WTC11 (cell line): ENCODE results near the gene MTHFD2. TPM values are rescaled to one million over a fixed set of nuclear protein-coding genes. Genes with fewer than 3 reads are reported as not detected.
"Not testable (repeated sequence)": the region's sequence is repeated elsewhere in the genome, so short reads cannot be mapped to it uniquely, and the experiment has no call there.

Experiments
- ATAC-seq: fragments of 200-7000 bp; cut with Tn5 transposase; 2 replicates; pipeline ENCODE4 v1.10.0; 2021; ENCODE audit warnings: mild to moderate bottlenecking, moderate library complexity
- CTCF ChIA-PET: fragments of 300-600 bp; sonication (Branson Sonifier 250); formaldehyde crosslinking; loops from one replicate; lab custom pipeline; 2021; ENCODE audit warnings: antibody characterized with exemption; lab: Charles Lee
- POLR2A ChIA-PET: fragments of 350-600 bp; sonication (Branson Sonifier 250); formaldehyde crosslinking; loops from one replicate; lab custom pipeline; 2021; ENCODE audit warnings: antibody characterized with exemption; lab: Charles Lee
- DNase-seq: peaks from one replicate; pipeline ENCODE4 v3.0.0; 2021; ENCODE audit warnings: low spot score
- H3K27ac Mint-ChIP-seq: 2 replicates; pipeline ENCODE4 v1.8.0; 2021; ENCODE audit warnings: mixed read lengths
- H3K27me3 Mint-ChIP-seq: 2 replicates; pipeline ENCODE4 v1.8.0; 2021; ENCODE audit warnings: low read depth, mild to moderate bottlenecking, moderate library complexity, mixed read lengths
- H3K36me3 Mint-ChIP-seq: 2 replicates; pipeline ENCODE4 v1.8.0; 2021; ENCODE audit warnings: mixed read lengths
- H3K4me1 Mint-ChIP-seq: 2 replicates; pipeline ENCODE4 v1.8.0; 2022; ENCODE audit warnings: mixed read lengths
- H3K4me3 Mint-ChIP-seq: 2 replicates; pipeline ENCODE4 v1.8.0; 2021; ENCODE audit warnings: mild to moderate bottlenecking, moderate library complexity, mixed read lengths
- H3K9me3 Mint-ChIP-seq: 2 replicates; pipeline ENCODE4 v1.8.0; 2021; ENCODE audit warnings: mixed read lengths
- AFF4 ChIP-seq: sonication (generic); formaldehyde crosslinking; IDR thresholded peaks from 2 replicates; pipeline ENCODE4 v1.8.1; 2023; ENCODE audit warnings: mild to moderate bottlenecking, missing genetic modification reagents, borderline replicate concordance
- ARID4B ChIP-seq: sonication (generic); formaldehyde crosslinking; IDR thresholded peaks from 2 replicates; pipeline ENCODE4 v1.8.0; 2023; ENCODE audit warnings: missing genetic modification reagents, mild to moderate bottlenecking, borderline replicate concordance
- ATF6 ChIP-seq: sonication (generic); formaldehyde crosslinking; IDR thresholded peaks from 2 replicates; pipeline ENCODE4 v1.8.1; 2023; ENCODE audit warnings: mild to moderate bottlenecking, missing genetic modification reagents
- CREM ChIP-seq: sonication (generic); formaldehyde crosslinking; IDR thresholded peaks from 2 replicates; pipeline ENCODE4 v1.8.1; 2022; ENCODE audit warnings: mild to moderate bottlenecking, missing genetic modification reagents, moderate library complexity
- ELF4 ChIP-seq: sonication (generic); formaldehyde crosslinking; IDR thresholded peaks from 2 replicates; pipeline ENCODE4 v1.8.1; 2022; ENCODE audit warnings: low read depth, mild to moderate bottlenecking, moderate library complexity, missing genetic modification reagents
- GABPB1 ChIP-seq: sonication (generic); formaldehyde crosslinking; IDR thresholded peaks from 2 replicates; pipeline ENCODE4 v1.8.1; 2023; ENCODE audit warnings: mild to moderate bottlenecking, missing genetic modification reagents
- GRHL2 ChIP-seq: fragments of 250-450 bp; sonication (Bioruptor Pico); IDR thresholded peaks from 2 replicates; pipeline ENCODE4 v1.8.0; 2022; ENCODE audit warnings: mild to moderate bottlenecking, moderate library complexity; ENCODE audit not compliant: insufficient replicate concordance, severe bottlenecking
- JAZF1 ChIP-seq: fragments of 250-450 bp; sonication (Bioruptor Pico); IDR thresholded peaks from 2 replicates; pipeline ENCODE4 v1.9.0; 2021; ENCODE audit warnings: moderate library complexity, mild to moderate bottlenecking, inconsistent platforms
- MAX ChIP-seq: sonication (generic); formaldehyde crosslinking; IDR thresholded peaks from 2 replicates; pipeline ENCODE4 v1.8.0; 2022; ENCODE audit warnings: mild to moderate bottlenecking, missing genetic modification reagents
- OVOL2 ChIP-seq: fragments of 250-450 bp; sonication (Bioruptor Pico); IDR thresholded peaks from 2 replicates; pipeline ENCODE4 v1.9.0; 2021; ENCODE audit warnings: mild to moderate bottlenecking, borderline replicate concordance
- PRRX2 ChIP-seq: fragments of 250-450 bp; sonication (Bioruptor Pico); IDR thresholded peaks from 2 replicates; pipeline ENCODE4 v1.8.0; 2021; ENCODE audit warnings: mild to moderate bottlenecking
- SMAD3 ChIP-seq: sonication (generic); formaldehyde crosslinking; IDR thresholded peaks from 2 replicates; pipeline ENCODE4 v1.8.0; 2022; ENCODE audit warnings: missing genetic modification reagents, mild to moderate bottlenecking, borderline replicate concordance
- SMAD4 ChIP-seq: sonication (generic); formaldehyde crosslinking; IDR thresholded peaks from 2 replicates; pipeline ENCODE4 v1.8.0; 2022; ENCODE audit warnings: mild to moderate bottlenecking, missing genetic modification reagents
- SOX15 ChIP-seq: fragments of 250-450 bp; sonication (Bioruptor Pico); IDR thresholded peaks from 2 replicates; pipeline ENCODE4 v1.9.0; 2021; ENCODE audit warnings: mild to moderate bottlenecking
- ZBTB21 ChIP-seq: sonication (generic); formaldehyde crosslinking; IDR thresholded peaks from 2 replicates; pipeline ENCODE4 v1.8.1; 2023; ENCODE audit warnings: mild to moderate bottlenecking, missing genetic modification reagents, borderline replicate concordance
- ZNF121 ChIP-seq: sonication (generic); formaldehyde crosslinking; IDR thresholded peaks from 2 replicates; pipeline ENCODE4 v1.8.0; 2023; ENCODE audit warnings: missing genetic modification reagents
- total RNA-seq: library from RNA; stranded (reverse); gene quantifications from 3 replicates; pipeline ENCODE4 v1.2.3, GENCODE V29; 2021
- TF ChIP-seq, protein P1 (sequence below): sonication (generic); formaldehyde crosslinking; IDR thresholded peaks from 2 replicates; pipeline ENCODE4 v1.8.1; 2022; ENCODE audit warnings: missing genetic modification reagents, borderline replicate concordance

Gene MTHFD2
- total RNA-seq, 1 experiment from 2014 or later, result 251 TPM

DNA sequence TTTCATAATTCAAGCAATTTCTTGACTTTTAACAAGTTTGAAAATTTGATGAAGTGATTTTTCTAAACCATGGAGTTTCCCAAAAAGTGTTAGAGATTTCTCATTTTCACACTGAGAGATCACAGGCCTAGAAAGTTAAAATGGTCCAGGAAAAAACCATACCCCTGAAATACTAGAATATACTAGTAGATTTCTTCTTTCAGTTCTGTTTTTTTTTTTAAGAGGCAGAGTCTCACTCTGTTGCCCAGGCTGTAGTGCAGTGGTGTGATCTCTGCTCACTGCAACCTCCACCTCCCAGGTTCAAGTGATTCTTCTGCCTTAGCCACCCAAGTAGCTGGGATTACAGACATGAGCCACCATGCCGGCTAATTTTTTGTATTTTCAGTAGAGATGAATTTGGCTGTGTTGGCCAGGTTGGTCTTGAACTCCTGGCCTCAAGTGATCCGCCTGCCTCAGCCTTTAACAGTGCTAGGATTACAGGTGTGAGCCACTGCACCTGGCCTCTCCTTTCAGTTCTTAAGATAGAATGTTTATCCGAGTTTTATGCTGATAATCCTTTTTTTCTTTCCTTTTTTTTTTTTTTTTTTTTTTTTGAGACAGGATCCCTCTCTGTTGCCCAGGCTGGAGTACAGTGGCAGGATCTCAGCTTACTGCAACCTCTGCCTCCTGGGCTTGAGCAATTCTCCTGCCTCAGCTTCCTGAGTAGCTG, 14.4 kb downstream of the MTHFD2 start (continued):
- TF ChIP-seq AFF4 (CRISPR knock-in tag) (no peak), ATF6 (CRISPR knock-in tag) (no peak), PRRX2 (CRISPR knock-in tag) (no peak), CREM (CRISPR knock-in tag) (no peak), GABPB1 (no peak), SMAD3 (CRISPR knock-in tag) (no peak), GRHL2 (CRISPR knock-in tag) (no peak), MAX (CRISPR knock-in tag) (no peak), ELF4 (no peak), SOX15 (CRISPR knock-in tag) (no peak)
- TF ChIP-seq, protein P1, sequence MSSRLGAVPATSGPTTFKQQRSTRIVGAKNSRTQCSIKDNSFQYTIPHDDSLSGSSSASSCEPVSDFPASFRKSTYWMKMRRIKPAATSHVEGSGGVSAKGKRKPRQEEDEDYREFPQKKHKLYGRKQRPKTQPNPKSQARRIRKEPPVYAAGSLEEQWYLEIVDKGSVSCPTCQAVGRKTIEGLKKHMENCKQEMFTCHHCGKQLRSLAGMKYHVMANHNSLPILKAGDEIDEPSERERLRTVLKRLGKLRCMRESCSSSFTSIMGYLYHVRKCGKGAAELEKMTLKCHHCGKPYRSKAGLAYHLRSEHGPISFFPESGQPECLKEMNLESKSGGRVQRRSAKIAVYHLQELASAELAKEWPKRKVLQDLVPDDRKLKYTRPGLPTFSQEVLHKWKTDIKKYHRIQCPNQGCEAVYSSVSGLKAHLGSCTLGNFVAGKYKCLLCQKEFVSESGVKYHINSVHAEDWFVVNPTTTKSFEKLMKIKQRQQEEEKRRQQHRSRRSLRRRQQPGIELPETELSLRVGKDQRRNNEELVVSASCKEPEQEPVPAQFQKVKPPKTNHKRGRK (CRISPR knock-in tag), result no peak

- CTCF ChIA-PET, DNase-seq, H3K4me3 Mint-ChIP-seq, H3K4me1 Mint-ChIP-seq, H3K27ac Mint-ChIP-seq, ATAC-seq, H3K27me3 Mint-ChIP-seq, H3K9me3 Mint-ChIP-seq: not testable (repeated sequence)
- POLR2A ChIA-PET, result interaction anchor here (0.5 kb wide), 1 partner anchor 253 kb away, joined by 3 read pairs; no protein-coding TSS in a partner anchor
- peaks cover 70% of the 10 kb centered on the region for H3K36me3 Mint-ChIP-seq
These were observed 17.4 kb downstream of the MTHFD2 start for GRCh38 chr2:74215771-74216170.

- DNase-seq (no peak), ATAC-seq (no peak)
- ChIA-PET CTCF (no interaction called here), POLR2A (interaction anchor here (1.7 to 2.2 kb wide), 2 partner anchors 9 to 17 kb away, joined by 4 to 6 read pairs; no protein-coding TSS in a partner anchor)
- H3K9me3 Mint-ChIP-seq, result no peaks in the 10 kb centered on the region
- H3K4me1 Mint-ChIP-seq, result 0 out of 2 replicates have a peak, but pooled peaks cover 3% of the 10 kb centered on the region
- H3K27ac Mint-ChIP-seq, result no peak overlapping the region
- no peak overlapping the region for H3K4me3 Mint-ChIP-seq
- H3K36me3 Mint-ChIP-seq, result peaks cover 67% of the 10 kb centered on the region
- H3K27me3 Mint-ChIP-seq, result no peaks in the 10 kb centered on the region
- TF ChIP-seq ZBTB21 (no peak), CREM (CRISPR knock-in tag) (no peak), SMAD4 (no peak), ZNF121 (CRISPR knock-in tag) (0 out of 2 replicates have a peak, but pooled peaks have one; percentile 40), OVOL2 (CRISPR knock-in tag) (no peak), JAZF1 (CRISPR knock-in tag) (no peak), ARID4B (CRISPR knock-in tag) (no peak)
These were observed 18.2 kb downstream of the MTHFD2 start for GRCh38 chr2:74216642-74217041.
